Measurements from ENCODE around the gene RBBP4.

- TF ChIP-seq MYC (IDR thresholded peaks at IDR 0.05; ENCODE audit: low read depth, low read length) (no peak), CTCF (IDR thresholded peaks at IDR 0.05; ENCODE audit: low read depth, low read length) (no peak), MAX (IDR thresholded peaks at IDR 0.05; ENCODE audit: low read depth, low read length) (no peak), POLR2A (IDR thresholded peaks at IDR 0.05; ENCODE audit: extremely low read depth, insufficient read length) (no peak)
Measured at GRCh38 chr1:32693455-32694174, 42.6 kb downstream of the RBBP4 start.

Data from NB4 (cell line).